SK-N-SH (cell line): ENCODE results near the gene STARD13. TPM values are rescaled to one million over a fixed set of nuclear protein-coding genes. Genes with fewer than 3 reads are reported as not detected.

ENCODE experiments used
- CTCF ChIA-PET: fragments of 300-600, 350-600 bp; formaldehyde crosslinking; extraction: SDS; loops from one replicate; lab custom pipeline; 2021; lab: Yijun Ruan, JAX
- POLR2A ChIA-PET: fragments of 350-600 bp; sonication (Branson Sonifier 250); formaldehyde crosslinking; extraction: SDS; loops from one replicate; lab custom pipeline; 2020; ENCODE audit warnings: antibody characterized with exemption, inconsistent platforms; lab: Yijun Ruan, JAX
- DNase-seq: peaks from one replicate; pipeline ENCODE4 v3.0.0; 2012
- H2AFZ ChIP-seq: fragments of 200-600 bp; sonication (generic); 2 replicates; pipeline ENCODE4 v1.8.1; 2016; ENCODE audit warnings: antibody characterized with exemption, mild to moderate bottlenecking, low read depth
- H3F3A ChIP-seq: fragments of 200-600 bp; sonication (generic); replicated peaks from 2 replicates; pipeline ENCODE3; 2016; ENCODE audit warnings: antibody characterized with exemption, mild to moderate bottlenecking; ENCODE audit not compliant: insufficient read depth
- H3K27ac ChIP-seq, 2 experiments: fragments of 200-500 bp in 1 of 2; fragments of 200-600 bp in 1 of 2; sonication (Bioruptor generic) in 1 of 2; sonication (generic), shearing (Covaris generic) in 1 of 2; 2 replicates each; pipeline versions ENCODE4 v1.5.1 to v1.6.1; 2014 to 2016; ENCODE audit warnings: low read depth in 2 of 2, inconsistent platforms in 1 of 2, low read length in 1 of 2, mild to moderate bottlenecking in 1 of 2, mixed read lengths in 1 of 2
- H3K27me3 ChIP-seq: fragments of 200-600 bp; sonication (generic), shearing (Covaris generic); 2 replicates; pipeline ENCODE4 v1.6.1; 2016; ENCODE audit warnings: mixed run types; ENCODE audit not compliant: insufficient read depth
- H3K36me3 ChIP-seq, 2 experiments: fragments of 200-500 bp in 1 of 2; fragments of 200-600 bp in 1 of 2; sonication (Bioruptor generic) in 1 of 2; sonication (generic) in 1 of 2; replicated peaks in 1 of 2; 2 replicates each; pipeline versions ENCODE3 to v1.5.1; 2014 to 2016; ENCODE audit warnings: low read length in 1 of 2, mild to moderate bottlenecking in 1 of 2; ENCODE audit not compliant: insufficient read depth in 2 of 2, control insufficient read depth in 1 of 2
- H3K4me1 ChIP-seq, 2 experiments: fragments of 200-500 bp in 1 of 2; fragments of 200-600 bp in 1 of 2; sonication (Bioruptor generic) in 1 of 2; sonication (generic), shearing (Covaris generic) in 1 of 2; 2 replicates each; pipeline versions ENCODE4 v1.5.1 to v1.6.1; 2014 to 2016; ENCODE audit warnings: low read depth in 1 of 2, low read length in 1 of 2, mixed run types in 1 of 2; ENCODE audit not compliant: insufficient read depth in 2 of 2, control insufficient read depth in 1 of 2
- H3K4me2 ChIP-seq: fragments of 200-600 bp; sonication (generic), shearing (Covaris generic); 2 replicates; pipeline ENCODE4 v1.6.1; 2017; ENCODE audit warnings: mixed run types
- H3K4me3 ChIP-seq, 2 experiments: fragments of 200-500 bp in 1 of 2; fragments of 200-600 bp in 1 of 2; sonication (Bioruptor generic) in 1 of 2; sonication (generic), shearing (Covaris generic) in 1 of 2; 2 replicates each; pipeline versions ENCODE4 v1.5.1 to v1.8.1; 2014 to 2016; ENCODE audit warnings: low read depth in 2 of 2, inconsistent platforms in 1 of 2, low read length in 1 of 2, mild to moderate bottlenecking in 1 of 2, mixed read lengths in 1 of 2, moderate library complexity in 1 of 2
- H3K79me2 ChIP-seq: fragments of 200-600 bp; sonication (generic); 2 replicates; pipeline ENCODE4 v1.8.1; 2017; ENCODE audit warnings: mild to moderate bottlenecking; ENCODE audit not compliant: insufficient read depth
- H3K9ac ChIP-seq: fragments of 200-600 bp; sonication (generic); 2 replicates; pipeline ENCODE4 v1.6.1; 2017; ENCODE audit warnings: mixed run types
- H3K9me2 ChIP-seq: fragments of 200-600 bp; sonication (generic); 2 replicates; pipeline ENCODE4 v1.6.1; 2017; ENCODE audit warnings: mixed run types
- H3K9me3 ChIP-seq: fragments of 200-600 bp; sonication (generic); 2 replicates; pipeline ENCODE4 v1.6.1; 2017; ENCODE audit warnings: mixed run types, mild to moderate bottlenecking, moderate library complexity
- H4K20me1 ChIP-seq: fragments of 200-600 bp; sonication (generic); 2 replicates; pipeline ENCODE4 v1.6.1; 2017; ENCODE audit warnings: mild to moderate bottlenecking, mixed run types; ENCODE audit not compliant: insufficient read depth
- CHD2 ChIP-seq: fragments of 150-350 bp; IDR thresholded peaks from 2 replicates; pipeline ENCODE4 v1.6.1; 2018; ENCODE audit warnings: low read length; ENCODE audit not compliant: partially characterized antibody
- EP300 ChIP-seq, 2 experiments: IDR thresholded peaks; 2 replicates each; pipeline versions ENCODE4 v1.4.0 to v1.6.1; 2012; ENCODE audit warnings: borderline replicate concordance in 1 of 2, low read depth in 1 of 2, low read length in 1 of 2
- EZH2phosphoT487 ChIP-seq: fragments of 200-600 bp; sonication (generic); IDR thresholded peaks from 2 replicates; pipeline ENCODE4 v1.6.1; 2017; ENCODE audit warnings: low read depth, mixed run types, mild to moderate bottlenecking, antibody characterized with exemption, moderate library complexity, borderline replicate concordance
- IRF3 ChIP-seq: fragments of 150-350 bp; IDR thresholded peaks from 2 replicates; pipeline ENCODE4 v1.6.1; 2016; ENCODE audit warnings: mild to moderate bottlenecking, low read depth, low read length
- JUND ChIP-seq: IDR thresholded peaks from 2 replicates; pipeline ENCODE4 v1.4.0; 2012
- MXI1 ChIP-seq: IDR thresholded peaks from 2 replicates; pipeline ENCODE4 v1.6.1; 2012; ENCODE audit warnings: mild to moderate bottlenecking, low read depth, low read length, improper control_type of control experiment
- RAD21 ChIP-seq: IDR thresholded peaks from 2 replicates; pipeline ENCODE4 v1.6.1; 2012; ENCODE audit warnings: mild to moderate bottlenecking, low read length
- RCOR1 ChIP-seq: fragments of 150-350 bp; IDR thresholded peaks from 2 replicates; pipeline ENCODE4 v1.6.1; 2017; ENCODE audit warnings: antibody characterized with exemption, low read length
- RFX5 ChIP-seq: IDR thresholded peaks from 2 replicates; pipeline ENCODE4 v1.6.1; 2012; ENCODE audit warnings: mild to moderate bottlenecking, improper control_type of control experiment, low read length
- TEAD4 ChIP-seq: IDR thresholded peaks from 2 replicates; pipeline ENCODE4 v1.4.0; 2012; ENCODE audit warnings: mild to moderate bottlenecking, borderline replicate concordance; ENCODE audit not compliant: insufficient read depth
- USF1 ChIP-seq: IDR thresholded peaks from 2 replicates; pipeline ENCODE4 v1.4.0; 2012; ENCODE audit warnings: low read depth, borderline replicate concordance
- ZBTB33 ChIP-seq: IDR thresholded peaks from 2 replicates; pipeline ENCODE4 v1.4.0; 2012; ENCODE audit warnings: low read depth, borderline replicate concordance
- WGBS: methylation state at CpG from one replicate; pipeline ENCODE4 v1.1.6; 2017; ENCODE audit warnings: low lambda C conversion rate; 5-methylcytosine and 5-hydroxymethylcytosine counted together
- polyA plus RNA-seq, 3 experiments: library from polyadenylated mRNA; depleted of rRNA; stranded (reverse); fragments of >200 nt; gene quantifications; 2 replicates each; pipeline ENCODE4 v1.2.3, GENCODE V29; 2012

Gene STARD13
- polyA plus RNA-seq, 1 of the 3 experiments (the other 2 are of a cell fraction) = 5.7 TPM

- H3K4me2 ChIP-seq = no peak overlapping the region
These were observed 109.6 kb downstream of the STARD13 start for GRCh38 chr13:33175991-33176390.

More at GRCh38 chr13:33175991-33176390, 109.6 kb downstream of the STARD13 start:
- Histone ChIP-seq H3K9me3 (no peaks in the 10 kb centered on the region), H3K4me3 (no peak overlapping the region), H3K4me1 (peaks cover 19 to 60% of the 10 kb centered on the region in 2 experiments; a peak in 3 of 4 replicates), H3K9ac (no peak overlapping the region), H3K9me2 (no peaks in the 10 kb centered on the region), H4K20me1 (no peaks in the 10 kb centered on the region), H3K27me3 (no peaks in the 10 kb centered on the region), H2AFZ (no peak overlapping the region), H3F3A (peaks cover 9% of the 10 kb centered on the region), H3K27ac (no peak overlapping the region; a peak in 1 of 4 replicates), H3K36me3 (no peaks in the 10 kb centered on the region), H3K79me2 (peaks cover 11% of the 10 kb centered on the region)
- WGBS = 74% methylated on average over 2 of the region's 2 CpGs
- DNase-seq = no peak
- ChIA-PET CTCF (interaction anchor here (1.1 kb wide), 1 partner anchor 86 kb away, joined by 3 read pairs; no protein-coding TSS in a partner anchor), POLR2A (no interaction called here)
- TF ChIP-seq RCOR1 = no peak
- no peak for TF ChIP-seq IRF3
- TF ChIP-seq USF1 = no peak
- no peak for TF ChIP-seq JUND
- TF ChIP-seq EZH2phosphoT487 = no peak
- TF ChIP-seq TEAD4 = no peak
- TF ChIP-seq RFX5 = no peak
- no peak for TF ChIP-seq MXI1
- TF ChIP-seq ZBTB33 = no peak
- no peak for TF ChIP-seq CHD2
- no peak for TF ChIP-seq RAD21
- TF ChIP-seq EP300 (IDR thresholded peaks at IDR 0.05; ENCODE audit: borderline replicate concordance in 1 of 2, low read depth in 1 of 2, low read length in 1 of 2) = no peak
